Fibroblast of lung (primary cell): ENCODE results near the gene RBAK. TPM values are rescaled to one million over a fixed set of nuclear protein-coding genes. Genes with fewer than 3 reads are reported as not detected.
A peak's percentile ranks its signal among the peaks of the same experiment; 100 is the strongest.

Source experiments
- DNase-seq, 2 donors: peaks; one replicate each; pipeline versions ENCODE4 v3.0.0 to v3.0.0-alpha.2; 2010; ENCODE audit warnings: low read depth in 2 of 2
- H2AFZ ChIP-seq: 2 replicates; pipeline ENCODE4 v1.5.1; 2012; ENCODE audit warnings: low read length, control low read depth, inconsistent platforms
- H3K27ac ChIP-seq: 2 replicates; pipeline ENCODE4 v1.5.1; 2011; ENCODE audit warnings: low read length, control low read depth; ENCODE audit not compliant: insufficient read depth
- H3K27me3 ChIP-seq: 2 replicates; pipeline ENCODE4 v1.5.1; 2011; ENCODE audit warnings: mild to moderate bottlenecking, low read length; ENCODE audit not compliant: control insufficient read depth, insufficient read depth
- H3K36me3 ChIP-seq: 2 replicates; pipeline ENCODE4 v1.5.1; 2011; ENCODE audit warnings: low read length; ENCODE audit not compliant: control insufficient read depth, insufficient read depth
- H3K4me1 ChIP-seq: 2 replicates; pipeline ENCODE4 v1.5.1; 2011; ENCODE audit warnings: low read length; ENCODE audit not compliant: control insufficient read depth, insufficient read depth; ENCODE audit errors: extremely low read depth
- H3K4me2 ChIP-seq: 2 replicates; pipeline ENCODE4 v1.5.1; 2011; ENCODE audit warnings: low read length, control low read depth; ENCODE audit not compliant: insufficient read depth; ENCODE audit errors: extremely low read depth
- H3K4me3 ChIP-seq, 4 experiments: fragments of 200-600 bp in 1 of 4; sonication (generic) in 1 of 4; replicated peaks in 1 of 4; 2 replicates each; pipeline ENCODE4 v1.5.1; 2011 to 2016; ENCODE audit warnings: low read length in 4 of 4, low read depth in 3 of 4, mild to moderate bottlenecking in 3 of 4, control low read depth in 2 of 4, inconsistent platforms in 1 of 4, mixed read lengths in 1 of 4; ENCODE audit not compliant: insufficient read depth in 1 of 4; ENCODE audit errors: control extremely low read depth in 1 of 4
- H3K79me2 ChIP-seq: 2 replicates; pipeline ENCODE4 v1.5.1; 2012; ENCODE audit warnings: mild to moderate bottlenecking, low read length, inconsistent platforms; ENCODE audit not compliant: control insufficient read depth, insufficient read depth
- H3K9ac ChIP-seq: 2 replicates; pipeline ENCODE4 v1.5.1; 2011; ENCODE audit warnings: mild to moderate bottlenecking, low read length, control low read depth; ENCODE audit not compliant: insufficient read depth
- H3K9me3 ChIP-seq: 2 replicates; pipeline ENCODE4 v1.5.1; 2012; ENCODE audit warnings: low read depth, low read length; ENCODE audit not compliant: control insufficient read depth, insufficient read depth
- H4K20me1 ChIP-seq: 2 replicates; pipeline ENCODE4 v1.5.1; 2011; ENCODE audit warnings: low read length; ENCODE audit not compliant: control insufficient read depth, insufficient read depth; ENCODE audit errors: extremely low read depth
- CTCF ChIP-seq, 2 donors: IDR thresholded peaks in 1 of 2; conservative IDR thresholded peaks in 1 of 2; 1 replicate in 1 of 2; 2 replicates in 1 of 2; pipeline ENCODE4 v1.5.1; 2011 to 2012; ENCODE audit warnings: low read length in 2 of 2, control low read depth in 1 of 2, inconsistent platforms in 1 of 2, low read depth in 1 of 2, mild to moderate bottlenecking in 1 of 2
- EZH2 ChIP-seq: IDR thresholded peaks from 2 replicates; pipeline ENCODE4 v1.5.1; 2012; ENCODE audit warnings: low read length, control low read depth, mild to moderate bottlenecking; ENCODE audit errors: missing control alignments
- polyA minus RNA-seq: library from RNA; depleted of rRNA, polyadenylated mRNA; stranded (reverse); fragments of >200 nt; gene quantifications from 2 replicates; pipeline ENCODE4 v1.2.3, GENCODE V29; 2011; ENCODE audit warnings: low replicate concordance
- polyA plus RNA-seq, 2 donors: library from polyadenylated mRNA; depleted of rRNA in 1 of 2; stranded (reverse) in 1 of 2; unstranded in 1 of 2; fragments of >200 nt; gene quantifications; 2 replicates each; pipeline ENCODE4 v1.2.1, GENCODE V29; 2011 to 2012; ENCODE audit warnings: missing spikeins in 1 of 2
- total RNA-seq: library from RNA; depleted of rRNA; stranded (reverse); fragments of >200 nt; gene quantifications from 2 replicates; pipeline ENCODE4 v1.2.1, GENCODE V29; 2014

Gene RBAK
- total RNA-seq (6.9 TPM in 2 replicates), polyA plus RNA-seq (3.0 and 4.3 TPM in 2 replicates), polyA minus RNA-seq (0.63 and 1.3 TPM in 2 replicates)
- 3.1 and 4.2 TPM in 2 replicates for polyA plus RNA-seq (2012)

- peak within 1 kb of the TSS; percentile 87 for H2AFZ ChIP-seq
- no peaks in the 10 kb centered on the region for H4K20me1 ChIP-seq
- H3K27me3 ChIP-seq: no peaks in the 10 kb centered on the region
- DNase-seq: peak; percentile 93 to 95
- peak within 1 kb of the TSS; percentile 82 for H3K4me2 ChIP-seq
- H3K9me3 ChIP-seq: no peaks in the 10 kb centered on the region
- H3K36me3 ChIP-seq: peaks cover 2% of the 10 kb centered on the region
- TF ChIP-seq EZH2 (no peak), CTCF (conservative IDR thresholded peaks at IDR 0.05 in 1 of 2, IDR thresholded peaks at IDR 0.05 in 1 of 2; ENCODE audit: low read depth in 1 of 2, low read length in 2 of 2) (no peak)
- peaks cover 11% of the 10 kb centered on the region for H3K79me2 ChIP-seq
- H3K4me1 ChIP-seq: no peaks in the 10 kb centered on the region
- H3K9ac ChIP-seq: peak within 1 kb of the TSS; percentile 87
- peak within 1 kb of the TSS; percentile 68 to 81 (median 78) for H3K4me3 ChIP-seq
- H3K27ac ChIP-seq: peak within 1 kb of the TSS; percentile 77
Observed at GRCh38 chr7:5045558-5046396, at the start of gene RBAK. Gene RBAK (plus strand): TSS chr7:5045860. CDS start chr7:5048077, 2,217 bp downstream.

- no peak for DNase-seq
- TF ChIP-seq CTCF (conservative IDR thresholded peaks at IDR 0.05 in 1 of 2, IDR thresholded peaks at IDR 0.05 in 1 of 2; ENCODE audit: low read depth in 1 of 2, low read length in 2 of 2) (no peak), EZH2 (no peak)
- Histone ChIP-seq H3K9ac (no peak overlapping the region), H4K20me1 (no peaks in the 10 kb centered on the region), H3K9me3 (no peaks in the 10 kb centered on the region), H3K36me3 (peaks cover 14% of the 10 kb centered on the region), H3K4me3 (no peak overlapping the region), H3K4me1 (no peaks in the 10 kb centered on the region), H3K27me3 (no peaks in the 10 kb centered on the region), H2AFZ (no peak overlapping the region), H3K79me2 (no peaks in the 10 kb centered on the region), H3K27ac (no peak overlapping the region), H3K4me2 (no peak overlapping the region)
Observed at GRCh38 chr7:4996696-4997222, 48.9 kb upstream of the RBAK start.

- Histone ChIP-seq H4K20me1 (no peaks in the 10 kb centered on the region), H3K4me2 (no peak overlapping the region), H3K79me2 (no peaks in the 10 kb centered on the region), H2AFZ (no peak overlapping the region), H3K4me1 (no peaks in the 10 kb centered on the region), H3K36me3 (peaks cover 10% of the 10 kb centered on the region), H3K27ac (no peak overlapping the region), H3K4me3 (no peak overlapping the region), H3K9me3 (no peaks in the 10 kb centered on the region), H3K27me3 (no peaks in the 10 kb centered on the region), H3K9ac (no peak overlapping the region)
- DNase-seq: no peak
- TF ChIP-seq CTCF (conservative IDR thresholded peaks at IDR 0.05 in 1 of 2, IDR thresholded peaks at IDR 0.05 in 1 of 2; ENCODE audit: low read depth in 1 of 2, low read length in 2 of 2): no peak
- no peak for TF ChIP-seq EZH2
Observed at GRCh38 chr7:4998244-4998643, 47.4 kb upstream of the RBAK start.
